Measurements from ENCODE around the gene IQCK. TPM values are rescaled to one million over a fixed set of nuclear protein-coding genes. Genes with fewer than 3 reads are reported as not detected.

The IQCK gene
- total RNA-seq, 4 donors from 2014 or later = 23.1 to 62.7 (median 37.6) TPM

- H3K36me3 ChIP-seq = peaks cover 0 to 72% (median 0%) of the 10 kb centered on the region in 3 donors
- no peaks in the 10 kb centered on the region for H3K27me3 ChIP-seq
- H3K4me3 ChIP-seq = no peak overlapping the region
- WGBS, 2 donors = 100% methylated on average over 6 to 8 of the region's 8 CpGs
- H3K27ac ChIP-seq = peak overlapping the region; percentile 31 to 88 (median 62)
- TF ChIP-seq POLR2A (IDR thresholded peaks at IDR 0.05) = no peak
- no peak for TF ChIP-seq CTCF (IDR thresholded peaks at IDR 0.05)
- TF ChIP-seq EP300 (IDR thresholded peaks at IDR 0.05) = no peak
- DNase-seq (ENCODE audit: low spot score in 2 of 2) = no peak
- H3K9me3 ChIP-seq = no peaks in the 10 kb centered on the region
- peaks cover 0 to 55% (median 41%) of the 10 kb centered on the region in 4 donors for H3K4me1 ChIP-seq
Observed at GRCh38 chr16:19699472-19699871, 18.6 kb upstream of the IQCK start.

- H3K27ac ChIP-seq = peak overlapping the region; percentile 41 to 88 (median 70)
- H3K27me3 ChIP-seq = no peaks in the 10 kb centered on the region
- no peak for DNase-seq (ENCODE audit: low spot score in 2 of 2)
- TF ChIP-seq EP300 (IDR thresholded peaks at IDR 0.05) = no peak
- no peak for TF ChIP-seq CTCF (IDR thresholded peaks at IDR 0.05)
- no peak for TF ChIP-seq POLR2A (IDR thresholded peaks at IDR 0.05)
- peaks cover 0 to 72% (median 0%) of the 10 kb centered on the region in 3 donors for H3K36me3 ChIP-seq
- H3K4me1 ChIP-seq = peaks cover 0 to 63% (median 45%) of the 10 kb centered on the region in 4 donors
- no peaks in the 10 kb centered on the region for H3K9me3 ChIP-seq
- 32 to 40% methylated on average over 6 of the region's 6 CpGs for WGBS, 2 donors
- H3K4me3 ChIP-seq = no peak overlapping the region
Observed at GRCh38 chr16:19700319-19700781, 17.7 kb upstream of the IQCK start.

DNA sequence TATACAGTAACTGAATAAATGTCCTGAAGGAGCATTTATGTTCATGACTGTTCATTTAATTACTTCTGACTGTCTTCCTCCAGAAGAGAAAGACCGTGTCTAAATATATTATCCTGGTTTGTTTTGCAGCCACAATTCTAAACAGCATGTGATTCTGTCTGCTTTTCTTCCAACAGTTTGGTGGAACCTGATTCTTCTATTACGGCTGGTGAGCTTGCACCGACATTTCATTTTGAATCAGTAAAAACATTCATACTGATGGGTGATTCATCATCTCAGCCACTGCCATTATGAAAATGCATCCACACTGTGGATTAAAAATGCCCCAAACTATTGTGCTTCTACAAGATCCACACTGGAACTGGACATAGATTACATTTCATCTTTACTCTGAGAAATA lies 17.0 kb upstream of the IQCK start:
- Histone ChIP-seq H3K4me1 (peaks cover 0 to 58% (median 43%) of the 10 kb centered on the region in 4 donors), H3K4me3 (no peak overlapping the region), H3K9me3 (no peaks in the 10 kb centered on the region), H3K27ac (peak overlapping the region in 3 of 4 donors; percentile 41 to 88 (median 83)), H3K27me3 (no peaks in the 10 kb centered on the region), H3K36me3 (peaks cover 0 to 79% (median 0%) of the 10 kb centered on the region in 3 donors)
- no peak for TF ChIP-seq POLR2A (IDR thresholded peaks at IDR 0.05)
- no peak for TF ChIP-seq EP300 (IDR thresholded peaks at IDR 0.05)
- no peak for TF ChIP-seq CTCF (IDR thresholded peaks at IDR 0.05)
- no peak for DNase-seq (ENCODE audit: low spot score in 2 of 2)
- 70 to 78% methylated on average over 3 of the region's 3 CpGs for WGBS, 2 donors

DNA sequence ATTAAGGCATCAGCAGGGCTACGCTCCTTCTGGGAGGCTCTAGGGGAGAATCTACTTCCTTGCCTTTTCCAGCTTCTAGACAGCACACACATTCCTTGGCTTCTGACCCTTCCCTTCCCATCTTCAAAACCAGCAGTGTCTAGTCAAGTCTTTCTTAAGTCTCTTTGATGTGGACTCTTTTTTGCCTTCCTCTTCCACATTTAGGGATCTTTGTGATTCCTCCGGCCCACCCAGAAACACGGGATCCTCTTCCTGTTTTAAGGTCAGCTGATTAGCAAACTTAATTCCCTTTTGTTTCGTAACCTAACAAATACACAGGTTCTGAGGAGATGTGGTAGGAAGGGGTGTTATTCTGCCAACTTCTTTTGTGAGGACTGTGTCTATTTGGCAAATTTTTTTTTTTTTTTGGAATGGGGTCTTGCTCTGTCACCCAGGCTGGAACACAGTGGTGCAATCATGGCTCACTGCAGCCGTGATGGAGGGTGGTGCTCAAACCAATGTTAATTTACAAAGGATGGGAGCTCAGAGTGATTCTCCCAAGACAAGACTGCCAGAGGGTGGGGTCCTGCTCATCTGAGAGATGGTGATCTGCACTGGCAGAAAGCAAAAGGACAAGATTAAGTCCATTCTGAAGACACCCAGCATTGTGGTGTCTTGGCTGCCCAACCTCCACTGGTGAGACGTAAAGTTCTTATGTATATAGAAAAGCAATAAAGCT lies 14.7 kb upstream of the IQCK start:
- H3K27ac ChIP-seq = peak overlapping the region; percentile 38 to 88 (median 66)
- H3K27me3 ChIP-seq = no peaks in the 10 kb centered on the region
- peaks cover 0 to 88% (median 0%) of the 10 kb centered on the region in 3 donors for H3K36me3 ChIP-seq
- no peak overlapping the region for H3K4me3 ChIP-seq
- TF ChIP-seq CTCF (IDR thresholded peaks at IDR 0.05) = no peak
- TF ChIP-seq POLR2A (IDR thresholded peaks at IDR 0.05) = no peak
- peak in 1 of 2 donors; percentile 55 for TF ChIP-seq EP300 (IDR thresholded peaks at IDR 0.05)
- WGBS, 2 donors = 80 to 82% methylated on average over 6 of the region's 6 CpGs
- peaks cover 0 to 40% (median 22%) of the 10 kb centered on the region in 4 donors for H3K4me1 ChIP-seq
- H3K9me3 ChIP-seq = no peaks in the 10 kb centered on the region
- peak in 1 of 2 donors; percentile 26 for DNase-seq (ENCODE audit: low spot score in 2 of 2)
